Adrenal gland (tissue), 5 donors: ENCODE measurements around the gene KIF26A.

Experiments
- POLR2A ChIP-seq, 2 donors: fragments of 450-650 bp; IDR thresholded peaks; one replicate each; pipeline ENCODE4 v1.6.1; 2017; ENCODE audit warnings: antibody characterized with exemption in 2 of 2, mild to moderate bottlenecking in 2 of 2, moderate library complexity in 1 of 2
- TF ChIP-seq, protein P1 (sequence below), 6 experiments: fragments of 450-650 bp in 4 of 6; fragments of 200-600 bp in 2 of 6; sonication (generic) in 1 of 6; IDR thresholded peaks; 1 replicate in 5 of 6; 2 replicates in 1 of 6; pipeline versions ENCODE4 v1.5.1 to v1.8.0; 2016 to 2021; ENCODE audit warnings: antibody characterized with exemption in 6 of 6, mild to moderate bottlenecking in 2 of 6, moderate library complexity in 1 of 6
- donor health status: DM: no; HTN: no; CAD: no.

DNA sequence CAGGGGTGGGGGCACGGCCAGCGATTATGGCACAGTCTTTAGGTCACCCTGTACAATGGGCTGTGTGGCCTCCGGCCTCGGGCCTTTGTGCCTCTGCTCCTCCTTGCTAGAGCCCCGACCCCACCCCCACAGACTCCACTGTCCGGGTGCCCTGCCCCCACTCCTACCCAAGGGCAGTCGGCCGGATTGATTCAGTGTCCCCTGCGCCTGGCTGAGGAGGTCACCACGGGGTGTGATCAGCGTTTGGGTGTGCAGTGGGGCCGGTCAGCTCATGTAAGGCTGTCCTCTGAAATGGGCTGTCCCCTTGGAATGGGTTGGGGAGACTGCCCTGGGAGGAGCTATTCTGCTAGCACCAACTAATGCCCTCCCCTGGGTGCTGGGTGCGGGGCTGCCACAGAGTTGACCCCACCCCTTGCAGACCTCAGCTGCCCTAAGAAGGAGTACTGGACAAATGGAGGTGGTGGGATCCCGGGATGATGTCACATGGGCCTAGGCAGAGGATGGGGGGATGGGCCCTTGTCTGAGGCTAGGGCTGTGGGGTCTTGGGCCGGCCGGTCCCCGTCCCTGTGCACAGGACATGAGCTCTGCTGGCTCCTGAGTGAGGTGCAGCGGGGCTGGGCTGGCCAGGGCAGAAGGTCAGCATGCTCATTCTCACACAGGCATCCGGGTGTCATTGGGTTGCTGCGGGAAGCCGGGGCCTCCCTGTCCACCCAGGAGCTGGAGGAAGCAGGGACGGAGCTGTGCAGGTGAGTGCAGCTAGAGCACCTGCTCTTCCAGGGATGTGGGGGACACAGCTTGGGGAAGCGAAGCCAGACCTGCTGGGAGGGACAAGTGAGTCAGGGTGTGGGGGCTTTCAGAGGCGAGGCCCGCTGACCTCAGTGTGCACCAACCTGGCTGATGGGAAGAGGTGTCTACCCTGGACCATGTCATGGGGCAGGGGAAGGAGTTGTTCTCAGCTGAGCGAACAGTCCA is 29.5 kb upstream of the KIF26A start:
- TF ChIP-seq, protein P1, sequence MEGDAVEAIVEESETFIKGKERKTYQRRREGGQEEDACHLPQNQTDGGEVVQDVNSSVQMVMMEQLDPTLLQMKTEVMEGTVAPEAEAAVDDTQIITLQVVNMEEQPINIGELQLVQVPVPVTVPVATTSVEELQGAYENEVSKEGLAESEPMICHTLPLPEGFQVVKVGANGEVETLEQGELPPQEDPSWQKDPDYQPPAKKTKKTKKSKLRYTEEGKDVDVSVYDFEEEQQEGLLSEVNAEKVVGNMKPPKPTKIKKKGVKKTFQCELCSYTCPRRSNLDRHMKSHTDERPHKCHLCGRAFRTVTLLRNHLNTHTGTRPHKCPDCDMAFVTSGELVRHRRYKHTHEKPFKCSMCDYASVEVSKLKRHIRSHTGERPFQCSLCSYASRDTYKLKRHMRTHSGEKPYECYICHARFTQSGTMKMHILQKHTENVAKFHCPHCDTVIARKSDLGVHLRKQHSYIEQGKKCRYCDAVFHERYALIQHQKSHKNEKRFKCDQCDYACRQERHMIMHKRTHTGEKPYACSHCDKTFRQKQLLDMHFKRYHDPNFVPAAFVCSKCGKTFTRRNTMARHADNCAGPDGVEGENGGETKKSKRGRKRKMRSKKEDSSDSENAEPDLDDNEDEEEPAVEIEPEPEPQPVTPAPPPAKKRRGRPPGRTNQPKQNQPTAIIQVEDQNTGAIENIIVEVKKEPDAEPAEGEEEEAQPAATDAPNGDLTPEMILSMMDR (IDR thresholded peaks at IDR 0.05) = no peak
- no peak for TF ChIP-seq POLR2A (IDR thresholded peaks at IDR 0.05)
